ENCODE measurements around the gene B4GAT1. TPM values are rescaled to one million over a fixed set of nuclear protein-coding genes. Genes with fewer than 3 reads are reported as not detected.

Gene B4GAT1
- polyA plus RNA-seq, 2 of the 4 experiments (the other 2 are of a cell fraction) = 11.0 to 18.0 TPM

- Histone ChIP-seq H3K4me1 (no peaks in the 10 kb centered on the region), H3K4me2 (no peak overlapping the region), H3K27ac (no peak overlapping the region), H3K9me3 (no peaks in the 10 kb centered on the region), H3K4me3 (no peak overlapping the region)
- TF ChIP-seq HES2 (IDR thresholded peaks at IDR 0.05) = no peak
- no peak for TF ChIP-seq ZC3H11A (IDR thresholded peaks at IDR 0.05)
- TF ChIP-seq ZNF302 (CRISPR knock-in tag; IDR thresholded peaks at IDR 0.05) = no peak
- TF ChIP-seq HMGXB4 (CRISPR knock-in tag; IDR thresholded peaks at IDR 0.05; ENCODE audit: borderline replicate concordance) = no peak
- TF ChIP-seq USF2 (IDR thresholded peaks at IDR 0.05) = no peak
- TF ChIP-seq ZFP36 (IDR thresholded peaks at IDR 0.05; ENCODE audit: borderline replicate concordance, partially characterized antibody) = no peak
- TF ChIP-seq BHLHE40 (IDR thresholded peaks at IDR 0.05; ENCODE audit: low read depth, low read length) = no peak
- TF ChIP-seq CEBPB (IDR thresholded peaks at IDR 0.05) = no peak
- no peak for TF ChIP-seq FOXS1 (CRISPR knock-in tag; IDR thresholded peaks at IDR 0.05)
- TF ChIP-seq POLR2AphosphoS2 (conservative IDR thresholded peaks at IDR 0.05; ENCODE audit: low read length) = no peak
- ChIA-PET POLR2A (interaction anchor here (0.6 kb wide), 1 partner anchor 14 kb away, joined by 3 read pairs; the partner anchor contains the start of gene YIF1A), CTCF (interaction anchor here (1.0 to 10.1 kb wide), 7 partner anchors 9 to 106 kb away, joined by 3 to 116 read pairs (median 6); partner anchors contain the start of genes RIN1 and TMEM151A)
- 81% methylated on average over 12 of the region's 12 CpGs for WGBS (ENCODE audit: missing lambda C conversion rate)
- no peak for DNase-seq (ENCODE audit: low read depth in 1 of 2, low spot score in 1 of 2)
- no peak for FAIRE-seq
- ATAC-seq = no peak
Observed at GRCh38 chr11:66302656-66303055, 44.8 kb downstream of the B4GAT1 start.

GRCh38 chr11:66299186-66299585 is 48.2 kb downstream of the B4GAT1 start:
- 63% methylated on average over 3 of the region's 3 CpGs for whole genome bisulfite sequencing (ENCODE audit: missing lambda C conversion rate)
- ChIA-PET CTCF (interaction anchor here (0.6 to 10.1 kb wide), 4 partner anchors 12 to 91 kb away, joined by 3 to 116 read pairs (median 3); no protein-coding TSS in a partner anchor), POLR2A (interaction anchor here (1.3 kb wide), 1 partner anchor 13 kb away, joined by 8 read pairs; no protein-coding TSS in a partner anchor)
- ATAC-seq (no peak), DNase-seq (ENCODE audit: low read depth in 1 of 2, low spot score in 1 of 2) (no peak), FAIRE-seq (no peak)
- Histone ChIP-seq H3K27ac (no peak overlapping the region), H3K9me3 (no peaks in the 10 kb centered on the region), H3K4me1 (no peaks in the 10 kb centered on the region), H3K4me2 (no peak overlapping the region), H3K4me3 (no peak overlapping the region)
- TF ChIP-seq HOXB13 (CRISPR knock-in tag; IDR thresholded peaks at IDR 0.05; ENCODE audit: low read depth) = no peak

- Histone ChIP-seq H3K4me3 (no peak overlapping the region), H3K4me1 (no peaks in the 10 kb centered on the region), H3K9me3 (no peaks in the 10 kb centered on the region), H3K27ac (no peak overlapping the region), H3K4me2 (no peak overlapping the region)
- TF ChIP-seq ZNF302 (CRISPR knock-in tag; IDR thresholded peaks at IDR 0.05) (no peak), EHMT2 (IDR thresholded peaks at IDR 0.05; ENCODE audit: low read depth) (no peak), REST (IDR thresholded peaks at IDR 0.05) (no peak), SMC3 (IDR thresholded peaks at IDR 0.05) (no peak), POLR2A (IDR thresholded peaks at IDR 0.05; ENCODE audit: low read length) (no peak), RNF2 (IDR thresholded peaks at IDR 0.05; ENCODE audit: borderline replicate concordance, low read depth) (no peak), ZSCAN20 (CRISPR knock-in tag; IDR thresholded peaks at IDR 0.05) (no peak), POLR2AphosphoS2 (conservative IDR thresholded peaks at IDR 0.05; ENCODE audit: low read length) (no peak), JUNB (IDR thresholded peaks at IDR 0.05) (no peak), FOSL2 (IDR thresholded peaks at IDR 0.05) (no peak), FOSL2 (CRISPR knock-in tag; IDR thresholded peaks at IDR 0.05) (no peak)
- ATAC-seq = no peak
- DNase-seq (ENCODE audit: low read depth in 1 of 2, low spot score in 1 of 2) = no peak
- FAIRE-seq = no peak
- ChIA-PET CTCF (interaction anchor here (0.8 to 10.1 kb wide), 9 partner anchors 8 to 398 kb away, joined by 3 to 116 read pairs (median 3); no protein-coding TSS in a partner anchor), POLR2A (interaction anchor here (0.6 to 0.8 kb wide), 2 partner anchors 15 to 47 kb away, joined by 3 to 4 read pairs; no protein-coding TSS in a partner anchor)
- 77% methylated on average over 8 of the region's 8 CpGs for WGBS (ENCODE audit: missing lambda C conversion rate)
Observed at GRCh38 chr11:66297610-66298009, 49.8 kb downstream of the B4GAT1 start.
